A549 (cell line): Measurements from ENCODE around the gene BCAS3. TPM values are rescaled to one million over a fixed set of nuclear protein-coding genes. Genes with fewer than 3 reads are reported as not detected.

Source experiments
- ATAC-seq, 2 experiments: fragments of 200-7000 bp in 1 of 2; fragments of >200 bp in 1 of 2; cut with Nextera tagmentation in 1 of 2; cut with Tn5 transposase in 1 of 2; 3 replicates each; pipeline versions ENCODE4 v1.8.0 to v1.9.1; 2018 to 2020; ENCODE audit warnings: mild to moderate bottlenecking in 1 of 2, moderate library complexity in 1 of 2
- CTCF ChIA-PET: fragments of 300-600 bp; sonication (Branson Sonifier 250); formaldehyde crosslinking; extraction: SDS; loops from one replicate; lab custom pipeline; 2021; ENCODE audit warnings: antibody characterized with exemption, inconsistent platforms; lab: Yijun Ruan, JAX
- POLR2A ChIA-PET: fragments of 350-600 bp; formaldehyde crosslinking; extraction: SDS; loops from one replicate; lab custom pipeline; 2021; ENCODE audit warnings: antibody characterized with exemption, inconsistent platforms; lab: Yijun Ruan, JAX
- DNase-seq, 2 experiments: peaks; one replicate each; pipeline versions ENCODE4 v3.0.0 to v3.0.0-alpha.2; 2011 to 2016; ENCODE audit warnings: low read depth in 1 of 2, low spot score in 1 of 2
- FAIRE-seq: peaks from 2 replicates; lab custom pipeline; 2011; peaks lifted over from hg19 to GRCh38; lab: Jason Lieb, UNC
- H3K27ac ChIP-seq, 2 experiments: fragments of >200 bp; sonication (Bioruptor Twin); formaldehyde crosslinking; 3 replicates each; pipeline ENCODE4 v1.5.1; 2016 to 2017
- H3K4me1 ChIP-seq: fragments of >200 bp; sonication (Bioruptor Twin); formaldehyde crosslinking; 3 replicates; pipeline ENCODE4 v1.6.1; 2016
- H3K4me2 ChIP-seq: fragments of >200 bp; sonication (Bioruptor Twin); formaldehyde crosslinking; 3 replicates; pipeline ENCODE4 v1.6.1; 2016
- H3K4me3 ChIP-seq: fragments of >200 bp; sonication (Bioruptor Twin); formaldehyde crosslinking; 3 replicates; pipeline ENCODE4 v1.5.1; 2016
- H3K9me3 ChIP-seq: fragments of >200 bp; sonication (Bioruptor Twin); formaldehyde crosslinking; 3 replicates; pipeline ENCODE4 v1.6.1; 2016
- BHLHE40 ChIP-seq: IDR thresholded peaks from 2 replicates; pipeline ENCODE4 v1.6.1; 2012; ENCODE audit warnings: low read depth, low read length, inconsistent platforms
- CHD4 ChIP-seq: fragments of 200-600 bp; sonication (generic); IDR thresholded peaks from 2 replicates; pipeline ENCODE4 v1.6.1; 2016; ENCODE audit warnings: antibody characterized with exemption, mild to moderate bottlenecking, borderline replicate concordance
- EHF ChIP-seq: fragments of 250-450 bp; sonication (Bioruptor Pico); IDR thresholded peaks from 2 replicates; pipeline ENCODE4 v1.5.0; 2020; ENCODE audit warnings: mild to moderate bottlenecking
- EHMT2 ChIP-seq: fragments of 200-600 bp; sonication (generic); IDR thresholded peaks from 2 replicates; pipeline ENCODE4 v1.6.1; 2016; ENCODE audit warnings: antibody characterized with exemption, low read depth, mild to moderate bottlenecking, moderate library complexity
- FOSB ChIP-seq: fragments of 250-450 bp; sonication (Bioruptor Pico); IDR thresholded peaks from 2 replicates; pipeline ENCODE4 v1.5.0; 2020; ENCODE audit warnings: mild to moderate bottlenecking, moderate library complexity
- HOXA7 ChIP-seq: fragments of 250-450 bp; sonication (Bioruptor Pico); IDR thresholded peaks from 2 replicates; pipeline ENCODE4 v1.5.0; 2020; ENCODE audit warnings: mild to moderate bottlenecking, moderate library complexity
- HOXB13 ChIP-seq: fragments of 250-450 bp; sonication (Bioruptor Pico); IDR thresholded peaks from 2 replicates; pipeline ENCODE4 v1.5.0; 2020; ENCODE audit warnings: low read depth, mild to moderate bottlenecking, moderate library complexity
- HOXB5 ChIP-seq: fragments of 250-450 bp; sonication (Bioruptor Pico); IDR thresholded peaks from 2 replicates; pipeline ENCODE4 v1.5.0; 2020; ENCODE audit warnings: mild to moderate bottlenecking, moderate library complexity
- JUN ChIP-seq, 2 experiments: fragments of >200 bp; sonication (Bioruptor Twin); formaldehyde crosslinking; IDR thresholded peaks; 2 replicates in 1 of 2; 3 replicates in 1 of 2; pipeline ENCODE4 v1.6.1; 2016 to 2017
- MYC ChIP-seq: IDR thresholded peaks from 2 replicates; pipeline ENCODE4 v1.6.1; 2012; ENCODE audit warnings: mild to moderate bottlenecking, inconsistent platforms, low read length, improper control_type of control experiment, borderline replicate concordance
- PHF8 ChIP-seq: fragments of 200-600 bp; sonication (generic); IDR thresholded peaks from 2 replicates; pipeline ENCODE4 v1.6.1; 2016; ENCODE audit warnings: low read depth, mild to moderate bottlenecking, antibody characterized with exemption, moderate library complexity, borderline replicate concordance
- POLR2A ChIP-seq: IDR thresholded peaks from 2 replicates; pipeline ENCODE4 v1.6.1; 2012; ENCODE audit warnings: mild to moderate bottlenecking, low read length
- SMC3 ChIP-seq: fragments of >200 bp; sonication (Bioruptor Twin); formaldehyde crosslinking; IDR thresholded peaks from 3 replicates; pipeline ENCODE4 v1.6.1; 2018; ENCODE audit warnings: inconsistent platforms
- WGBS: methylation state at CpG from one replicate; pipeline ENCODE4 v1.1.6; 2017; ENCODE audit errors: missing lambda C conversion rate; 5-methylcytosine and 5-hydroxymethylcytosine counted together
- polyA plus RNA-seq, 4 experiments: library from polyadenylated mRNA; depleted of rRNA in 3 of 4; stranded (reverse); fragments of >200 nt; fragmentation: RNase III in 1 of 4; extraction: RNeasy Plus Mini Kit Qiagen cat#74134 plus additional on column Dnase treatment in 1 of 4; gene quantifications; 2 replicates in 3 of 4; 3 replicates in 1 of 4; pipeline ENCODE4 v1.2.3, GENCODE V29; 2011 to 2017
- TF ChIP-seq, protein P1 (sequence below): fragments of 150-350 bp; IDR thresholded peaks from 2 replicates; pipeline ENCODE4 v1.6.1; 2014; ENCODE audit warnings: low read depth, mild to moderate bottlenecking, low read length
- TF ChIP-seq, protein P2 (sequence below): IDR thresholded peaks from 2 replicates; pipeline ENCODE4 v1.6.1; 2012; ENCODE audit warnings: low read depth, borderline replicate concordance
- TF ChIP-seq, protein P3 (sequence below): fragments of >200 bp; sonication (Bioruptor Twin); formaldehyde crosslinking; IDR thresholded peaks from 3 replicates; pipeline ENCODE4 v1.6.1; 2016
- TF ChIP-seq, protein P4 (sequence below): IDR thresholded peaks from 2 replicates; pipeline ENCODE4 v1.6.1; 2012
- TF ChIP-seq, protein P5 (sequence below): fragments of 250-450 bp; sonication (Bioruptor Pico); IDR thresholded peaks from 2 replicates; pipeline ENCODE4 v1.5.0; 2021; ENCODE audit warnings: mild to moderate bottlenecking, moderate library complexity, borderline replicate concordance
- TF ChIP-seq, protein P6 (sequence below): fragments of >200 bp; sonication (Bioruptor Twin); formaldehyde crosslinking; IDR thresholded peaks from 3 replicates; pipeline ENCODE4 v1.5.1; 2016

Gene BCAS3
- polyA plus RNA-seq, 2 of the 4 experiments (the other 2 are of a cell fraction), result 14.7 to 43.4 TPM

DNA sequence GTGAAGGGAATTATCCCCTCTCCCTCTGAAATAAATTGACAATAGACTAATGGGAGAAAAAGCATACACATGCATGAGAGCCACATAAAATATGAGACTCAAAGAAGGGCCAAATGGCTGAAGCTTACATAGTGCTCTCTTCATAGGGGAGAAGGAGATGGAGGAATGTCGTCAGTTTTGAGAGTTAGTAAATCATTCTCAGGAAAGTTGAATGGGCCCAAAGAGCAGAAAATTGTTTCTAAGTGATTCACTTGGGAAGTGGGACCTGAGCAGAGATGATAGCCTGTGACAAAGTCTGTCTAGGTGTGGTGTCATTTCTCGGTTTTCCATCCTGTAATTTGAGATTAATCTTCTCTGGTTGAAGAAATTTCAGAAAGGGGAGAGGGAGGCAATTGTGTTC is 35.0 kb downstream of the BCAS3 start:
- TF ChIP-seq, protein P1, sequence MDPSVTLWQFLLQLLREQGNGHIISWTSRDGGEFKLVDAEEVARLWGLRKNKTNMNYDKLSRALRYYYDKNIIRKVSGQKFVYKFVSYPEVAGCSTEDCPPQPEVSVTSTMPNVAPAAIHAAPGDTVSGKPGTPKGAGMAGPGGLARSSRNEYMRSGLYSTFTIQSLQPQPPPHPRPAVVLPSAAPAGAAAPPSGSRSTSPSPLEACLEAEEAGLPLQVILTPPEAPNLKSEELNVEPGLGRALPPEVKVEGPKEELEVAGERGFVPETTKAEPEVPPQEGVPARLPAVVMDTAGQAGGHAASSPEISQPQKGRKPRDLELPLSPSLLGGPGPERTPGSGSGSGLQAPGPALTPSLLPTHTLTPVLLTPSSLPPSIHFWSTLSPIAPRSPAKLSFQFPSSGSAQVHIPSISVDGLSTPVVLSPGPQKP, result no peak
- TF ChIP-seq CHD4 (no peak), POLR2A (no peak), JUN (IDR thresholded peaks at IDR 0.05) (no peak), FOSB (CRISPR knock-in tag) (no peak), HOXA7 (no peak), HOXB13 (no peak)
- TF ChIP-seq, protein P2, sequence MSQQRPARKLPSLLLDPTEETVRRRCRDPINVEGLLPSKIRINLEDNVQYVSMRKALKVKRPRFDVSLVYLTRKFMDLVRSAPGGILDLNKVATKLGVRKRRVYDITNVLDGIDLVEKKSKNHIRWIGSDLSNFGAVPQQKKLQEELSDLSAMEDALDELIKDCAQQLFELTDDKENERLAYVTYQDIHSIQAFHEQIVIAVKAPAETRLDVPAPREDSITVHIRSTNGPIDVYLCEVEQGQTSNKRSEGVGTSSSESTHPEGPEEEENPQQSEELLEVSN, result no peak
- TF ChIP-seq, protein P3, sequence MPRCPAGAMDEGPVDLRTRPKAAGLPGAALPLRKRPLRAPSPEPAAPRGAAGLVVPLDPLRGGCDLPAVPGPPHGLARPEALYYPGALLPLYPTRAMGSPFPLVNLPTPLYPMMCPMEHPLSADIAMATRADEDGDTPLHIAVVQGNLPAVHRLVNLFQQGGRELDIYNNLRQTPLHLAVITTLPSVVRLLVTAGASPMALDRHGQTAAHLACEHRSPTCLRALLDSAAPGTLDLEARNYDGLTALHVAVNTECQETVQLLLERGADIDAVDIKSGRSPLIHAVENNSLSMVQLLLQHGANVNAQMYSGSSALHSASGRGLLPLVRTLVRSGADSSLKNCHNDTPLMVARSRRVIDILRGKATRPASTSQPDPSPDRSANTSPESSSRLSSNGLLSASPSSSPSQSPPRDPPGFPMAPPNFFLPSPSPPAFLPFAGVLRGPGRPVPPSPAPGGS, result no peak
- TF ChIP-seq, protein P4, sequence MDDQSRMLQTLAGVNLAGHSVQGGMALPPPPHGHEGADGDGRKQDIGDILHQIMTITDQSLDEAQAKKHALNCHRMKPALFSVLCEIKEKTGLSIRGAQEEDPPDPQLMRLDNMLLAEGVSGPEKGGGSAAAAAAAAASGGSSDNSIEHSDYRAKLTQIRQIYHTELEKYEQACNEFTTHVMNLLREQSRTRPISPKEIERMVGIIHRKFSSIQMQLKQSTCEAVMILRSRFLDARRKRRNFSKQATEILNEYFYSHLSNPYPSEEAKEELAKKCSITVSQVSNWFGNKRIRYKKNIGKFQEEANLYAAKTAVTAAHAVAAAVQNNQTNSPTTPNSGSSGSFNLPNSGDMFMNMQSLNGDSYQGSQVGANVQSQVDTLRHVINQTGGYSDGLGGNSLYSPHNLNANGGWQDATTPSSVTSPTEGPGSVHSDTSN, result no peak
- TF ChIP-seq, protein P5, sequence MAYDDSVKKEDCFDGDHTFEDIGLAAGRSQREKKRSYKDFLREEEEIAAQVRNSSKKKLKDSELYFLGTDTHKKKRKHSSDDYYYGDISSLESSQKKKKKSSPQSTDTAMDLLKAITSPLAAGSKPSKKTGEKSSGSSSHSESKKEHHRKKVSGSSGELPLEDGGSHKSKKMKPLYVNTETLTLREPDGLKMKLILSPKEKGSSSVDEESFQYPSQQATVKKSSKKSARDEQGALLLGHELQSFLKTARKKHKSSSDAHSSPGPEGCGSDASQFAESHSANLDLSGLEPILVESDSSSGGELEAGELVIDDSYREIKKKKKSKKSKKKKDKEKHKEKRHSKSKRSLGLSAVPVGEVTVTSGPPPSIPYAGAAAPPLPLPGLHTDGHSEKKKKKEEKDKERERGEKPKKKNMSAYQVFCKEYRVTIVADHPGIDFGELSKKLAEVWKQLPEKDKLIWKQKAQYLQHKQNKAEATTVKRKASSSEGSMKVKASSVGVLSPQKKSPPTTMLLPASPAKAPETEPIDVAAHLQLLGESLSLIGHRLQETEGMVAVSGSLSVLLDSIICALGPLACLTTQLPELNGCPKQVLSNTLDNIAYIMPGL (CRISPR knock-in tag), result no peak
- CTCF ChIA-PET, result interaction anchor here (0.6 to 1.7 kb wide), 9 partner anchors 8 to 1163 kb away, joined by 3 to 14 read pairs (median 3); no protein-coding TSS in a partner anchor
- ATAC-seq (peak; percentile 66 to 67), DNase-seq (peak in 1 of 2 experiments; percentile 44), FAIRE-seq (no peak)
- Histone ChIP-seq H3K9me3 (no peaks in the 10 kb centered on the region), H3K4me2 (peak overlapping the region; percentile 48; the same call in 2 of the 3 replicates), H3K4me1 (peaks cover 14% of the 10 kb centered on the region), H3K27ac (peak overlapping the region in 1 of 2 experiments; percentile 39; a peak in 3 of 6 replicates), H3K4me3 (no peak overlapping the region)
- POLR2A ChIA-PET, result interaction anchor here (0.7 kb wide), 1 partner anchor 8 kb away, joined by 4 read pairs; no protein-coding TSS in a partner anchor
- 6% methylated on average over 2 of the region's 2 CpGs for WGBS

DNA sequence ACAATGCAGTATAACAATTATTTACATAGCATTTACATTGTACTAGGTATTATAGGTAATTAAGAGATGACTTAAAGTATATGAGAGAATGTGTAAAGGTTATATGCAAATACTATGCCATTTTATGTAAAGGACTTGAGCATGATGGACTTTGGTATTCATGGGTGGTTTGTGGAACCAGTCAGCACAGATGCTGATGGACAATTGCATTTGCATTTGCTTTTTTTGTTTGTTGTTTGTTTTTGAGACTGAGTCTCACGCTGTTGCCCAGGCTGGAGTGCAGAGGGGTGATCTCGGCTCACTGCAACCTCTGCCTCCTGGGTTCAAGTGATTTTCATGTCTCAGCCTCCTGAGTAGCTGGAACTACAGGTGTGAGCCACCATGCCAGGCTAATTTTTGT is 36.0 kb downstream of the BCAS3 start:
- Histone ChIP-seq H3K27ac (no peak overlapping the region), H3K4me3 (no peak overlapping the region), H3K4me2 (no peak overlapping the region), H3K4me1 (peaks cover 14% of the 10 kb centered on the region), H3K9me3 (no peaks in the 10 kb centered on the region)
- FAIRE-seq (peak; percentile 88), ATAC-seq (no peak), DNase-seq (no peak)
- CTCF ChIA-PET, result no interaction called here
- TF ChIP-seq JUN (IDR thresholded peaks at IDR 0.05) (no peak), PHF8 (no peak), MYC (no peak), HOXB5 (CRISPR knock-in tag) (no peak), BHLHE40 (no peak), EHF (no peak), EHMT2 (no peak), SMC3 (no peak), HOXB13 (no peak)
- TF ChIP-seq, protein P6, sequence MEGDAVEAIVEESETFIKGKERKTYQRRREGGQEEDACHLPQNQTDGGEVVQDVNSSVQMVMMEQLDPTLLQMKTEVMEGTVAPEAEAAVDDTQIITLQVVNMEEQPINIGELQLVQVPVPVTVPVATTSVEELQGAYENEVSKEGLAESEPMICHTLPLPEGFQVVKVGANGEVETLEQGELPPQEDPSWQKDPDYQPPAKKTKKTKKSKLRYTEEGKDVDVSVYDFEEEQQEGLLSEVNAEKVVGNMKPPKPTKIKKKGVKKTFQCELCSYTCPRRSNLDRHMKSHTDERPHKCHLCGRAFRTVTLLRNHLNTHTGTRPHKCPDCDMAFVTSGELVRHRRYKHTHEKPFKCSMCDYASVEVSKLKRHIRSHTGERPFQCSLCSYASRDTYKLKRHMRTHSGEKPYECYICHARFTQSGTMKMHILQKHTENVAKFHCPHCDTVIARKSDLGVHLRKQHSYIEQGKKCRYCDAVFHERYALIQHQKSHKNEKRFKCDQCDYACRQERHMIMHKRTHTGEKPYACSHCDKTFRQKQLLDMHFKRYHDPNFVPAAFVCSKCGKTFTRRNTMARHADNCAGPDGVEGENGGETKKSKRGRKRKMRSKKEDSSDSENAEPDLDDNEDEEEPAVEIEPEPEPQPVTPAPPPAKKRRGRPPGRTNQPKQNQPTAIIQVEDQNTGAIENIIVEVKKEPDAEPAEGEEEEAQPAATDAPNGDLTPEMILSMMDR, result no peak
- TF ChIP-seq, all 56 proteins: peak for 0
- WGBS, result 90% methylated on average over 2 of the region's 2 CpGs
- POLR2A ChIA-PET, result no interaction called here
